Fibroblast of skin of back (primary cell): ENCODE measurements around the gene SPATA31D3.
"Not testable (repeated sequence)": the region's sequence is repeated elsewhere in the genome, so short reads cannot be mapped to it uniquely, and the experiment has no call there.

Experiments used
- DNase-seq: peaks from one replicate; pipeline ENCODE4 v3.0.0-alpha.2; 2013

The SPATA31D3 gene

DNA sequence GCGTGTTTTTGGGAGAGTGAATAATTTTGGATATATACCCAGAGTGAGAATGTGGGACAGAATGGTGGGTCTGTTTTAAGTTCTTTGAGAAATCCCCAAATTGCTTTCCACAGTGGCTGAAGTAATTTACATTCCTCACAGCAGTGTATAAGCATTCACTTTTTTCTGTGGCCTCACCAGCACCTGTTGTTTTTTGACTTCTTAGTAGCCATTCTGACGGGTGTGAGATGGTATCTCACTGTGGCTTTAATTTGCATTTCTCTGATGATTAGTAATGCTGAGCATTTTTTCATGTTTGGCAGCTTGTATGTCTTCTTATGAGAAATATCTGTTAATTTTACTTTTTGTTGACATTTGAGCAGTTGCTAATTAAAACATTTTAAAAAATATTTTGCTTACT lies 35.9 kb downstream of the SPATA31D3 start:
- no peak for DNase-seq

DNA sequence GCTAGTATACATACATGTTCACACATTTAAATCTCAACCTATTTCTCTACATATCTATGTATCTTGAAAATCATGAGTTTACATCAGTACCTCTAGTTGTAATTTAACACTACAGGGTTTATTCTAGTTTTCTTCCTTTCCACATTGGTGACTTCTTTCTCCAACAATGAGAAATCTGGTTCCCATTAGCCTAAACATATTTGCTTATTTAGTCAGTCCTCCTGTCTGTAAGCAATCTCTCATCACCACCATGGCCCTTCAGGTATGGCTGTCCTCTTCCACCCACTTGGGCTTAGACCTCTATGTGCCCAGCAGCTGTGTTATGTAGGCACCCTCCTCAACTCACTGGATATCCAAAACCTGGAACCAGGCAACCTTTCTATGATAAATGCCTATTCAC lies 37.3 kb downstream of the SPATA31D3 start:
- DNase-seq, result no peak

DNA sequence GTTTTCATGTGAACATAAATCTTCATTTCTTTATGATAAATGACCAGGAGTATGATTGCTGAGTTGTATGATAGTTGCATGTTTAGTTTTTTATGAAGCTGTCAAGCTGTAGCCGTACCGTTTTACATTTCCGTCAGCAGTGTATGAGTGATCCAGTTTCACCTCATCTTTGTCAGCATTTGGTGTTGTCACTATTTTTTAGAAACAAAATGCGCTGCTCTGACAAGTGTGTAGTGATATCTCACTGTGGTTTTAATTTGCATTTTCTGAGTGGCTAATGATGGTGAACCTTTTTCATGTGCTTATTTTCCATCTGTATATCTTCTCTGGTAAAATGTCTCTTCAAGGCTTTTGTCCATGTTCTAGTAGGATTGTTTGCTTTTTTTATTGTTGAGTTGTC lies 38.6 kb downstream of the SPATA31D3 start:
- no peak for DNase-seq

DNA sequence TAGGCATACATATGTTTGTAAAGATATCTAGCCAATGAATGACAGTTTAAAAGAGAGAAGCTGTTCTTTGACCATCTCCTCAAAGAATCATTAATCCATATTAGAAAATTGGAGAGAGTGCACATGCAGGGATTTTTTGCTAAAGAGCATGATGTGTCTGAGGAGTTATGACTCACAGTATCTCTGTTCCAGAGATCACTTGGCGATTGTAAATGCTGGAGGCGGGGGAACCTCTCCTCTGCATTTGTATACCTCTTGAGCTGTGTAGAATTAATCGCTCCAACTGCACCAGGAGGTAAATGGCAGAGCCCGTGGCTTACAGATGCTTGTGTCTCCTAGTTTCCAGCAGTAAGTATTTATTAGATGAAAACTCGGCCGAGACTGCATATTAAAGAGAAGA lies 41.6 kb downstream of the SPATA31D3 start:
- no peak for DNase-seq

DNA sequence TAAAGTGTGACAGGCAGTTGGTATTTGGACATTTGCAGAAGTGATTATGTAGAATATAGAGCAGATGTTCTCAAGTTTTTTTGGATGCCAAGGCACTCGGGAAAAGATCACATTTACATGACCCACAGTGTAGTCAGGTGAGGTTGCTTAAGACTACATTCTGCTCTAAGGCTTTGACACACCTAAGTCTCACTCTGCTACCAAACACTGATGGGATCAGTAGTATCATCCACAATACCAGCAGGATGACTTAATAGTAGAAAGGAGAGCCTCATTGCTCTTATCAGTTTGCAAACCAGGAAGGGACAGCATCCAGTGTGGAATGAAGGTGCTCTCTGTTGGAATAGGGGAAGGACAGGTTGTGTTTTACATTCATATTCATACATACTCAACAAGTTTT lies 42.8 kb downstream of the SPATA31D3 start:
- DNase-seq, result no peak

DNA sequence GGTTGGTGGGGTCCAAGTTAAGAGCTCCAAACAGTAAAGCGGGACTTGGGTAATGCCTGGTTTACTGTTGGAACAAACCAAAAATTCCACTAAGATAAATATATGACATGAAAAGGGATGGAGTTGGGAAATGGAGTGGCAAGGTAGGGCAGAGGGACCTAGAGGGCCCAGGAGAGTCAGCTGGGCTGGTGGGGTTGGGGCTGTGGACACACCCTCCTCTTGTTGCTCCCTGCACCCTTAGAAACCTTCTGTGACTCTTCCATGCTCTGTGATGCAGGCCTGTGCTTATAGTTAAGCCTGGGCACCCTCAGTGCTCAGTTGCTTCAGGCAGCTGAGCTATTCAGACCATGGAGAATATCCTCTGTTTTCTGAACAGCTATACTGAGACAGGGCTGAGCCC lies 45.2 kb downstream of the SPATA31D3 start, which contains the start of gene SPATA31D1:
TSS of gene SPATA31D1 (plus strand) at position 301 of the 400 bp plus-strand sequence. CDS start at position 348, 47 bp downstream.
- DNase-seq, result not testable (repeated sequence)

DNA sequence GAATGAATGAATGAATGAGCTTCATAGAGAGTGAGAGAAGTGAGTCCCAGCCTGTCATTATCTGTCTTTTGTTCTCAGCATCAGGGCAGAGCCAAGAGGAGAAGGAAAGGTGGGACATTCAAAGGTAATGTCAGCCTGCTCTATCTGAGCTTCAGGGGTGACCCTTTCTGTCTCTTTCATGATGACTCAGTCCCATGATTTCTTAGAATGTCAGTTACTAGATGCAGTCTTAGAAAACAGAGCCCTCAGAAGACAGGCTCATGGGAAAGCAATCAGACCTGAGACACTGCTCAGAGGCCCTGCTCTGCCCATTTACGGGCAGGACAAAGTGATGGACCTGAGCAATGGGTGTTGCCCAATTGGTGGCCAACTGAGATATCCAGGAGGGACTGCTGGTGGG lies 46.4 kb downstream of the SPATA31D3 start:
- DNase-seq, result no peak

DNA sequence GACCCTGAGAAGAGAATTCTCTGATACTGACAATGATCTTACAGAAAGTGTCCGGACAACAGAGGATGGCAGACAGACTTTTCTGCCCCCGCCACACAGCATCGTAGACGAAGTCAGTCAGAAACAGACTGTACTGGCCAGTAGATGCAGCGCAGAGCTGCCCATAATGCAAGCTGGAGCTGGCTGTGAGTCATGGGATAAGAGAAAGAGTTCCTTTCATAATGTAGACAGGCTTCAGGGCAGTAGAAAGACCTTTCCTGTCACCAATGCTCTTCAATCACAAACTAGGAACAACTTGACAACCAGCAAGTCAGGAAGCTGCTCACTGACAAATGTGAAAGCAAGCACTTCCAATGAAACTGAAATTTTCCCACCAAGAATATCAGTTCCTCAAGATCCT lies 50.4 kb downstream of the SPATA31D3 start:
- DNase-seq, result no peak
